ENCODE measurements around the gene SHC4.
"Not testable (repeated sequence)": the region's sequence is repeated elsewhere in the genome, so short reads cannot be mapped to it uniquely, and the experiment has no call there.

The SHC4 gene

GRCh38 chr15:48883699-48884098 lies 80.0 kb downstream of the SHC4 start:
- no peak for DNase-seq (ENCODE audit: low read depth, low spot score)

GRCh38 chr15:48880070-48880634 lies 83.6 kb downstream of the SHC4 start:
- no peak for DNase-seq (ENCODE audit: low read depth, low spot score)

GRCh38 chr15:48877630-48878595 lies 85.8 kb downstream of the SHC4 start, which contains the start of gene EID1:
TSS of gene EID1 (plus strand) at chr15:48878134. CDS start at chr15:48878177, 43 bp downstream.
- peak; percentile 84 for DNase-seq (ENCODE audit: low read depth, low spot score)

GRCh38 chr15:48876057-48876456 lies 87.7 kb downstream of the SHC4 start:
- DNase-seq (ENCODE audit: low read depth, low spot score) = no peak

GRCh38 chr15:48875241-48875960 lies 88.3 kb downstream of the SHC4 start:
- DNase-seq (ENCODE audit: low read depth, low spot score) = no peak

GRCh38 chr15:48872632-48873031 lies 91.1 kb downstream of the SHC4 start:
- DNase-seq (ENCODE audit: low read depth, low spot score) = no peak

- DNase-seq (ENCODE audit: low read depth, low spot score) = no peak
Measured at GRCh38 chr15:48871542-48871941, 92.2 kb downstream of the SHC4 start.

- no peak for DNase-seq (ENCODE audit: low read depth, low spot score)
Measured at GRCh38 chr15:48869966-48870365, 93.8 kb downstream of the SHC4 start.

- no peak for DNase-seq (ENCODE audit: low read depth, low spot score)
Measured at GRCh38 chr15:48868536-48868935, 95.2 kb downstream of the SHC4 start.

- DNase-seq (ENCODE audit: low read depth, low spot score) = no peak
Measured at GRCh38 chr15:48868023-48868422, 95.7 kb downstream of the SHC4 start.

- no peak for DNase-seq (ENCODE audit: low read depth, low spot score)
Measured at GRCh38 chr15:48866141-48866563, 97.6 kb downstream of the SHC4 start.

- no peak for DNase-seq (ENCODE audit: low read depth, low spot score)
Measured at GRCh38 chr15:48865370-48866079, 98.2 kb downstream of the SHC4 start.

GRCh38 chr15:48862705-48863104 lies 101.0 kb downstream of the SHC4 start:
- DNase-seq (ENCODE audit: low read depth, low spot score) = no peak

GRCh38 chr15:48861813-48862431 lies 101.8 kb downstream of the SHC4 start:
- DNase-seq (ENCODE audit: low read depth, low spot score) = no peak

GRCh38 chr15:48859426-48859825 lies 104.3 kb downstream of the SHC4 start:
- DNase-seq (ENCODE audit: low read depth, low spot score) = no peak

GRCh38 chr15:48858401-48858800 lies 105.3 kb downstream of the SHC4 start:
- DNase-seq (ENCODE audit: low read depth, low spot score) = no peak

GRCh38 chr15:48856942-48857341 lies 106.8 kb downstream of the SHC4 start:
- DNase-seq (ENCODE audit: low read depth, low spot score) = no peak

GRCh38 chr15:48855501-48856440 lies 107.9 kb downstream of the SHC4 start:
- DNase-seq (ENCODE audit: low read depth, low spot score) = no peak

- not testable (repeated sequence) for DNase-seq (ENCODE audit: low read depth, low spot score)
Measured at GRCh38 chr15:48854434-48854833, 109.3 kb downstream of the SHC4 start.

- DNase-seq (ENCODE audit: low read depth, low spot score) = no peak
Measured at GRCh38 chr15:48851956-48852355, 111.8 kb downstream of the SHC4 start.

All from iPS DF 19.7 (cell line).